Esophagus squamous epithelium (tissue), 5 donors: ENCODE measurements around the gene NLK. TPM values are rescaled to one million over a fixed set of nuclear protein-coding genes. Genes with fewer than 3 reads are reported as not detected.

Experiments used
- DNase-seq: peaks from one replicate; lab custom pipeline; 2025; lab: John Stamatoyannopoulos, UW
- H3K27ac ChIP-seq, 4 donors: fragments of 200-600 bp; sonication (generic); one replicate each; pipeline ENCODE4 v1.5.1; 2016 to 2019; ENCODE audit warnings: mild to moderate bottlenecking in 1 of 4
- H3K27me3 ChIP-seq, 4 donors: fragments of 200-600 bp; sonication (generic); 1 replicate in 3 of 4; 2 replicates in 1 of 4; pipeline versions ENCODE4 v1.5.1 to v1.6.0; 2017 to 2021; ENCODE audit warnings: antibody characterized with exemption in 1 of 4
- H3K36me3 ChIP-seq, 3 donors: fragments of 200-600 bp; sonication (generic); one replicate each; pipeline ENCODE4 v1.5.1; 2016 to 2019
- H3K4me1 ChIP-seq, 3 donors: fragments of 200-600 bp; sonication (generic); one replicate each; pipeline ENCODE4 v1.5.1; 2017 to 2019
- H3K4me3 ChIP-seq, 4 donors: fragments of 200-600 bp; sonication (generic); 1 replicate in 3 of 4; 2 replicates in 1 of 4; pipeline ENCODE4 v1.5.1; 2016 to 2019; ENCODE audit warnings: mild to moderate bottlenecking in 2 of 4, moderate library complexity in 1 of 4
- H3K9me3 ChIP-seq, 3 donors: fragments of 200-600 bp; sonication (generic); one replicate each; pipeline ENCODE4 v1.5.1; 2016 to 2019
- POLR2A ChIP-seq, 4 donors: fragments of 450-650 bp; IDR thresholded peaks; one replicate each; pipeline ENCODE4 v1.6.1; 2017; ENCODE audit warnings: antibody characterized with exemption in 4 of 4, mild to moderate bottlenecking in 4 of 4, moderate library complexity in 3 of 4
- WGBS, 2 donors: methylation state at CpG; one replicate each; pipeline ENCODE4 v1.1.5; 2018; 5-methylcytosine and 5-hydroxymethylcytosine counted together
- intact Hi-C: fragments of 100-400 bp; cut with DNase I; formaldehyde crosslinking; loops from one replicate; pipeline ENCODE4 v1.15.0; 2022
- total RNA-seq, 4 donors: library from RNA; depleted of rRNA; stranded (reverse); fragments of >200 nt; gene quantifications; one replicate each; pipeline ENCODE4 v1.1.0, GENCODE V29; 2016
- TF ChIP-seq, protein P1 (sequence below), 6 experiments: fragments of 450-650 bp in 4 of 6; fragments of 200-600 bp in 2 of 6; sonication (generic) in 2 of 6; IDR thresholded peaks; one replicate each; pipeline ENCODE4 v1.5.1; 2016 to 2019; ENCODE audit warnings: antibody characterized with exemption in 6 of 6, mild to moderate bottlenecking in 4 of 6, moderate library complexity in 4 of 6
- donor health status: DM: yes; HTN: yes; CAD: no.

The NLK gene
- total RNA-seq, 4 donors from 2014 or later, result 7.5 to 14.0 (median 11.4) TPM

DNA sequence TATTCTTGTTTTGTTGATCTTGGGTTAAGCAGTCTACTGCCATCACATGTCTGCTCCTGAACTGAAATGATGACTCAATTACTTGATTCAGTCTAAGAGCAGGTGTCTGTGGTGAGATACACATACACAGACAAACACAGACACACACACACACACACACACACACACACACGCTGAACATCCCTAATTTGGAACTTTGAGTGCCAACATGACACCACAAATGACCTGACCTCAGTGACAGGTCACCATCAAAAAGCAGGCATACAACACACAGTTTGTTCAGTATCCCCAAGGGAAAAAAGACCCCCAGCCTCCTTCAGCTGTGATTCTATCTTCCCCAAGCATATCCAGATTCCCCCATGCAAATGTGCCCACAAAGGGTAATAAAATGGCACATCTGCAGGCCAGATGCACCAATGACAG is 146.4 kb downstream of the NLK start:
- WGBS, 2 donors, result 30 to 47% methylated on average over 1 of the region's 1 CpG
- intact Hi-C loops, result no loop called here
- no peak for DNase-seq

DNA sequence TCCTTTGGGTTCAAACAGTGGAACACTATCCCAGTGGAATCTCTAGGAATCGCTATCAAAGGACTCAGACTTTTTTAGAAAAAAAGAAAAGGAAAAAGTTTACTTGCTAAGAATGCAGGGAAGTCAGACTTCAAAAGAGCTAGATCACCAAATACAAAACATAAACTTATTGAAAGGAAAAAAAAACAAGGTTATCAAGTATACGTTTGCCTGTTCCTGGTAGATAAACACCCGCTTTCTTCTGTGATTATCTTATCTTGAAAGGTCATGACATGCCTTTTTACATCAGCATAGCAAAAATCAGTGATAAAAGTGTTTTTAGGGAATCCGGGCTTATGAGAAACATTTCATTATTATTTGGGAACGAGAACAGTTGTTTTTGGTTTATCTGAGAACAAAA is 147.2 kb downstream of the NLK start:
- Histone ChIP-seq H3K27me3 (no peaks in the 10 kb centered on the region), H3K27ac (no peak overlapping the region), H3K36me3 (peaks cover 0 to 56% (median 0%) of the 10 kb centered on the region in 3 donors), H3K9me3 (no peaks in the 10 kb centered on the region), H3K4me1 (peaks cover 0 to 24% (median 0%) of the 10 kb centered on the region in 3 donors), H3K4me3 (no peak overlapping the region)
- WGBS, 2 donors, result 77 to 82% methylated on average over 5 of the region's 5 CpGs
- intact Hi-C loops, result no loop called here
- DNase-seq, result no peak
- TF ChIP-seq, protein P1, sequence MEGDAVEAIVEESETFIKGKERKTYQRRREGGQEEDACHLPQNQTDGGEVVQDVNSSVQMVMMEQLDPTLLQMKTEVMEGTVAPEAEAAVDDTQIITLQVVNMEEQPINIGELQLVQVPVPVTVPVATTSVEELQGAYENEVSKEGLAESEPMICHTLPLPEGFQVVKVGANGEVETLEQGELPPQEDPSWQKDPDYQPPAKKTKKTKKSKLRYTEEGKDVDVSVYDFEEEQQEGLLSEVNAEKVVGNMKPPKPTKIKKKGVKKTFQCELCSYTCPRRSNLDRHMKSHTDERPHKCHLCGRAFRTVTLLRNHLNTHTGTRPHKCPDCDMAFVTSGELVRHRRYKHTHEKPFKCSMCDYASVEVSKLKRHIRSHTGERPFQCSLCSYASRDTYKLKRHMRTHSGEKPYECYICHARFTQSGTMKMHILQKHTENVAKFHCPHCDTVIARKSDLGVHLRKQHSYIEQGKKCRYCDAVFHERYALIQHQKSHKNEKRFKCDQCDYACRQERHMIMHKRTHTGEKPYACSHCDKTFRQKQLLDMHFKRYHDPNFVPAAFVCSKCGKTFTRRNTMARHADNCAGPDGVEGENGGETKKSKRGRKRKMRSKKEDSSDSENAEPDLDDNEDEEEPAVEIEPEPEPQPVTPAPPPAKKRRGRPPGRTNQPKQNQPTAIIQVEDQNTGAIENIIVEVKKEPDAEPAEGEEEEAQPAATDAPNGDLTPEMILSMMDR (IDR thresholded peaks at IDR 0.05), result no peak
- TF ChIP-seq POLR2A (IDR thresholded peaks at IDR 0.05), result no peak

More for the DNA sequence above, 146.4 kb downstream of the NLK start:
- TF ChIP-seq POLR2A (IDR thresholded peaks at IDR 0.05), result no peak
- H3K4me3 ChIP-seq, result no peak overlapping the region
- no peaks in the 10 kb centered on the region for H3K9me3 ChIP-seq
- no peaks in the 10 kb centered on the region for H3K27me3 ChIP-seq
- peak overlapping the region in 2 of 4 donors; percentile 14 to 16 for H3K27ac ChIP-seq
- H3K4me1 ChIP-seq, result peaks cover 0 to 24% (median 0%) of the 10 kb centered on the region in 3 donors
- peaks cover 0 to 53% (median 0%) of the 10 kb centered on the region in 3 donors for H3K36me3 ChIP-seq

DNA sequence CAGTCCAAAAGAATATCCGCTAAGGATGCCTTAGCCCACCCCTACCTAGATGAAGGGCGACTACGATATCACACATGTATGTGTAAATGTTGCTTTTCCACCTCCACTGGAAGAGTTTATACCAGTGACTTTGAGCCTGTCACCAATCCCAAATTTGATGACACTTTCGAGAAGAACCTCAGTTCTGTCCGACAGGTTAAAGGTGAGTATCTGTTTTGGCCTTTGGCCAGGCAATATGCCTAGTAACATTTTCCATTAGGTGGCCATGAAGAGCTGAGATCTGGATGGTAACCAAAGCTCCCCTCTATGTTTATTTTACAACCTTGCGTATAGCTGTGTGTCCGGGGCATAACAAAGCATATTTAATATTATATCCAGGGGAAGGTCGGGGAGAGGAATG is 148.5 kb downstream of the NLK start:
- intact Hi-C loops, result no loop called here
- no peak overlapping the region for H3K27ac ChIP-seq
- 95 to 96% methylated on average over 8 of the region's 8 CpGs for WGBS, 2 donors
- no peaks in the 10 kb centered on the region for H3K27me3 ChIP-seq
- no peaks in the 10 kb centered on the region for H3K9me3 ChIP-seq
- no peak for DNase-seq
- TF ChIP-seq, protein P1 (IDR thresholded peaks at IDR 0.05), result no peak
- no peak for TF ChIP-seq POLR2A (IDR thresholded peaks at IDR 0.05)
- peaks cover 0 to 55% (median 0%) of the 10 kb centered on the region in 3 donors for H3K36me3 ChIP-seq
- H3K4me3 ChIP-seq, result no peak overlapping the region
- H3K4me1 ChIP-seq, result peaks cover 0 to 24% (median 0%) of the 10 kb centered on the region in 3 donors

DNA sequence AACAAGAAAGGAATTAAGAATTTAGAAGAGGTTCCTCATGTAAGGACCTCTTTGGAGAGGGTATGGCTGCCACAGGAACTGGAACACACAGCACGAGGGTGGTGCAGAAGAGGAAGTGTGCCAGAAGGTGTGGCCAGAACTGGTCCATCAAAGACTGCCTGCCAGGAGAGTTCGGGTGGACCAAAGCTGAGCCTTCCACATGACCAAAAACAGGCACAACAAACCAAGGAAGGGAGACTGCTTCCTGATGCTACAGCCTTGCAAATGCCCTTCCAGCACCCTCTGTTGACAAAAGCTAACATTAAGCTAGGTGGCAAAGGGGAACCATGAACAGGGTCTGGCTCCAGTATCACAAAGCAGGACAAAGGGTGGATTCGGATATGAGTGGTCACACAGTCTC is 150.8 kb downstream of the NLK start:
- no peak for DNase-seq
- H3K27me3 ChIP-seq, result no peaks in the 10 kb centered on the region
- H3K9me3 ChIP-seq, result no peaks in the 10 kb centered on the region
- 41 to 46% methylated on average over 3 of the region's 3 CpGs for WGBS, 2 donors
- H3K27ac ChIP-seq, result peak overlapping the region in 2 of 4 donors; percentile 20 to 25
- peaks cover 0 to 23% (median 0%) of the 10 kb centered on the region in 3 donors for H3K4me1 ChIP-seq
- TF ChIP-seq POLR2A (IDR thresholded peaks at IDR 0.05), result no peak
- TF ChIP-seq, protein P1 (IDR thresholded peaks at IDR 0.05), result no peak
- no peak overlapping the region for H3K4me3 ChIP-seq
- peaks cover 0 to 58% (median 0%) of the 10 kb centered on the region in 3 donors for H3K36me3 ChIP-seq
- intact Hi-C loops, result no loop called here

DNA sequence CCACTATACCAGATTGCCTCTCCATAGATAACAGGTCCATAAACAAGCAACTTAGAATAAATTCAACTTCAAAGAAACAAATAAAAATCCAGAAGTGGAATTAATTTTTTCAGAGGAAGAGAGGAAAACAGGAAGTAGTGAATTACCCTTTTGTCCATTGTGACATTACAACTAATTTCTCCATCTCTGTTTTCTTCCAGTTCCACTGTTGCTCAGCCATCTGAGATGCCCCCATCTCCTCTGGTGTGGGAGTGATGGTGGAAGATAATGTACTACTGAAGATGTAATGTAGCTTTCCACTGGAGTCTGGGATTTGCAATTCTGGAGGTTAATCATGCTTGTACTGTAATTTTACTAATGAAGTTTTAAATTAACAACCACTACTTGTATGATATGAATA is 151.9 kb downstream of the NLK start:
- H3K4me3 ChIP-seq, result no peak overlapping the region
- peaks cover 0 to 15% (median 0%) of the 10 kb centered on the region in 3 donors for H3K4me1 ChIP-seq
- no peaks in the 10 kb centered on the region for H3K9me3 ChIP-seq
- TF ChIP-seq, protein P1 (IDR thresholded peaks at IDR 0.05), result no peak
- no peak for TF ChIP-seq POLR2A (IDR thresholded peaks at IDR 0.05)
- H3K27me3 ChIP-seq, result no peaks in the 10 kb centered on the region
- intact Hi-C loops, result no loop called here
- H3K27ac ChIP-seq, result no peak overlapping the region
- H3K36me3 ChIP-seq, result peaks cover 0 to 62% (median 0%) of the 10 kb centered on the region in 3 donors
- no peak for DNase-seq
